Measurements from ENCODE around the gene PKM.

PKM gene

DNA sequence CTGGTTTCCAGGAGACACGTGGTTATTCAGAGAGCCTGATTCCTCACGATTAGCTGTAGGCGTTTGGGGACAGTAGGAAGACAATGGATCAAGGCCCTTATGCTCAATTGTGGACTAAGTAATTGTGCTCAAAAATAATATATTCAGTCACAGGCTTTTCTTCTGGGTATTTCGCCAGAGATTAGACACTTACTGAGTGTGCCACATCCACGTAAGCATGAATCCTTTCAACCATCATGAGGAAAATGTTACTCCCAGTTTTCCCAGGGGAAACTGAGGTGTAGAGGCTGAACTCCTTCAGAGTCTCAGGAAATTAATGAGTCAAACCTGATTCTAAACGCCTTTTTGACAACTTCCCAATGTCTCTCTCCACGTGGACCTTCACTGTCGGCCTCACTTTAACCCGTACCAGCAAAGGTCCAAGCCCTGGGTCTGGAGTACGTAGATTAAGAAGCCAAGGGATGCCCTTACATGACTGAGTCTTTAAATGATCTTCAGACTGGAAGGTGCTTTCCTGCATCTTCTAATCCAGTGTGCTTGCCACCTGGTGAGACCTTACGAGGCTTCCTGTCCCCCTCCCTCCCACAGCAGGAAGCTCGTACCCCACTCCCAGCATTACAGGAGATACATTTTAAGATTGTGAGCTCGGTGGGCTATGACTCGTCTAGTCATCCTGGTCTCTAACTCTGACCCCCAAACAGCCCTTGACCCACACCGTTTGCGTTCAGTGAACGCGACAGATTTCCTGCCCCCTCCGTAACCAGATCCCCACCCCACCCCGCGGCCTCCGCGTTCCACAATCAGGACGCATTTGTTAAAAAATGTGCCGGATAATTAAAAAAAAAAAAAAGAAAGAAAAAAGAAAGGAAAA is 1.7 kb downstream of the PKM start:
- Histone ChIP-seq H3K4me1 (ENCODE audit: insufficient read depth, low read length) (peaks cover 59% of the 10 kb centered on the region), H3K4me3 (ENCODE audit: low read depth in 1 of 2, low read length in 2 of 2) (peak overlapping the region; percentile 89 to 99), H3K79me2 (ENCODE audit: insufficient read depth, low read length) (peaks cover 64% of the 10 kb centered on the region), H3K9ac (ENCODE audit: low read depth, low read length) (peak overlapping the region; percentile 91), H2AFZ (ENCODE audit: low read depth, low read length) (no peak overlapping the region; the same call in 1 of the 2 replicates), H3K4me2 (ENCODE audit: insufficient read depth, low read length) (peak overlapping the region; percentile 98), H3K27ac (ENCODE audit: low read length) (peak overlapping the region; percentile 97), H3K9me3 (ENCODE audit: insufficient read depth, low read length, severe bottlenecking) (no peaks in the 10 kb centered on the region), H4K20me1 (ENCODE audit: insufficient read depth, low read length) (peaks cover 47% of the 10 kb centered on the region), H3K36me3 (ENCODE audit: insufficient read depth, low read length) (peaks cover 32% of the 10 kb centered on the region), H3K27me3 (ENCODE audit: insufficient read depth, low read length, poor library complexity) (no peaks in the 10 kb centered on the region)
- DNase-seq, result peak; percentile 56
- no peak for ATAC-seq (ENCODE audit: insufficient read depth, low read depth)
- TF ChIP-seq EZH2 (IDR thresholded peaks at IDR 0.05; ENCODE audit: borderline replicate concordance, low read depth, low read length, severe bottlenecking), result no peak
- TF ChIP-seq, protein P1, sequence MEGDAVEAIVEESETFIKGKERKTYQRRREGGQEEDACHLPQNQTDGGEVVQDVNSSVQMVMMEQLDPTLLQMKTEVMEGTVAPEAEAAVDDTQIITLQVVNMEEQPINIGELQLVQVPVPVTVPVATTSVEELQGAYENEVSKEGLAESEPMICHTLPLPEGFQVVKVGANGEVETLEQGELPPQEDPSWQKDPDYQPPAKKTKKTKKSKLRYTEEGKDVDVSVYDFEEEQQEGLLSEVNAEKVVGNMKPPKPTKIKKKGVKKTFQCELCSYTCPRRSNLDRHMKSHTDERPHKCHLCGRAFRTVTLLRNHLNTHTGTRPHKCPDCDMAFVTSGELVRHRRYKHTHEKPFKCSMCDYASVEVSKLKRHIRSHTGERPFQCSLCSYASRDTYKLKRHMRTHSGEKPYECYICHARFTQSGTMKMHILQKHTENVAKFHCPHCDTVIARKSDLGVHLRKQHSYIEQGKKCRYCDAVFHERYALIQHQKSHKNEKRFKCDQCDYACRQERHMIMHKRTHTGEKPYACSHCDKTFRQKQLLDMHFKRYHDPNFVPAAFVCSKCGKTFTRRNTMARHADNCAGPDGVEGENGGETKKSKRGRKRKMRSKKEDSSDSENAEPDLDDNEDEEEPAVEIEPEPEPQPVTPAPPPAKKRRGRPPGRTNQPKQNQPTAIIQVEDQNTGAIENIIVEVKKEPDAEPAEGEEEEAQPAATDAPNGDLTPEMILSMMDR (IDR thresholded peaks at IDR 0.05; ENCODE audit: borderline replicate concordance, extremely low read depth, low read length, poor library complexity, severe bottlenecking), result no peak

DNA sequence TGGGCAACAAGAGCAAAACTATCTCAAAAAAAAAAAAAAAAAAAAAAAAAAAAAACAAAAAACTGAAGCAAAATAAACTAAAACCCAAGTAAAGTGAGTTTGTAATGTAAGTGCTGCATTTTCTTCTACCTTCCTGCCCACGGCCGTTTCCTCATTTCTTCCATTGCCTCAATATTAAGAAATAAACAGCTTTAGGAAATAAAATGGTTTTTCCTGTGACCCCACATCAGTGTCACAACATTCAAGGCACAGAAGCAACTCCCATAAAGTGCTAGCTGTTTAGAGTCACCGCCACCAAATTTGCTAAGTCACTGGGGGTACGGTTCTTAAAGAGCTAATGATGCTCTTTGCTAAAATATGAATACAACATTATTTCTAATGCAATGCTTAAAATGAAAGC is 3.3 kb downstream of the PKM start:
- Histone ChIP-seq H4K20me1 (ENCODE audit: insufficient read depth, low read length) (peaks cover 62% of the 10 kb centered on the region), H3K36me3 (ENCODE audit: insufficient read depth, low read length) (peaks cover 48% of the 10 kb centered on the region), H3K4me1 (ENCODE audit: insufficient read depth, low read length) (peaks cover 62% of the 10 kb centered on the region), H3K4me2 (ENCODE audit: insufficient read depth, low read length) (peak overlapping the region; percentile 98), H3K9me3 (ENCODE audit: insufficient read depth, low read length, severe bottlenecking) (no peaks in the 10 kb centered on the region), H3K4me3 (ENCODE audit: low read depth in 1 of 2, low read length in 2 of 2) (peak overlapping the region in 1 of 2 experiments; percentile 99; a peak in 2 of 4 replicates), H3K9ac (ENCODE audit: low read depth, low read length) (peak overlapping the region; percentile 91), H3K27ac (ENCODE audit: low read length) (peak overlapping the region; percentile 97; the same call in 1 of the 2 replicates), H3K79me2 (ENCODE audit: insufficient read depth, low read length) (peaks cover 80% of the 10 kb centered on the region), H3K27me3 (ENCODE audit: insufficient read depth, low read length, poor library complexity) (no peaks in the 10 kb centered on the region), H2AFZ (ENCODE audit: low read depth, low read length) (no peak overlapping the region)
- ATAC-seq (ENCODE audit: insufficient read depth, low read depth), result no peak
- DNase-seq, result no peak
- TF ChIP-seq EZH2 (IDR thresholded peaks at IDR 0.05; ENCODE audit: borderline replicate concordance, low read depth, low read length, severe bottlenecking), result no peak
- TF ChIP-seq, protein P1 (IDR thresholded peaks at IDR 0.05; ENCODE audit: borderline replicate concordance, extremely low read depth, low read length, poor library complexity, severe bottlenecking), result no peak

DNA sequence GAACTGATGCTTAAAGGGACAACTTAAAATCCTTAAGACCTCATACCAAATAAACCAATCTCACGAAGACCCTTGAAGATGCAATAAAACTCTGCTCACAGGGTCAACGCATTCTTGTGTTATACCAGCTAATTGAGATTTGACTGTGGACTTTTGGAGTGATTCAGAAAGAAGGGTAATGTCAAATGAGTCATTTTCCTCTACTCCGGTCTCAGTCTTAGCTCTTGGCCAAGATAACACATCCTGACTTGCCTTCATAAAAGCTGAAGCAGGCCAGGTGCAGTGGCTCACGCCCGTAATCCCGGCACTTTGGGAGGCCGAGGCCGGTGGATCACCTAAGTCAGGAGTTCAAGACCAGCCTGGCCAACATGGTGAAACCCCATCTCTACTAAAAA is 3.8 kb downstream of the PKM start:
- Histone ChIP-seq H3K9ac (ENCODE audit: low read depth, low read length) (peak overlapping the region; percentile 91; the same call in 1 of the 2 replicates), H3K27ac (ENCODE audit: low read length) (peak overlapping the region; percentile 62), H3K4me1 (ENCODE audit: insufficient read depth, low read length) (peaks cover 61% of the 10 kb centered on the region), H3K4me2 (ENCODE audit: insufficient read depth, low read length) (peak overlapping the region; percentile 98), H3K4me3 (ENCODE audit: low read depth in 1 of 2, low read length in 2 of 2) (peak overlapping the region in 1 of 2 experiments; percentile 57; a peak in 2 of 4 replicates), H3K9me3 (ENCODE audit: insufficient read depth, low read length, severe bottlenecking) (no peaks in the 10 kb centered on the region), H3K36me3 (ENCODE audit: insufficient read depth, low read length) (peaks cover 53% of the 10 kb centered on the region), H3K79me2 (ENCODE audit: insufficient read depth, low read length) (peaks cover 85% of the 10 kb centered on the region), H3K27me3 (ENCODE audit: insufficient read depth, low read length, poor library complexity) (no peaks in the 10 kb centered on the region), H2AFZ (ENCODE audit: low read depth, low read length) (no peak overlapping the region), H4K20me1 (ENCODE audit: insufficient read depth, low read length) (peaks cover 67% of the 10 kb centered on the region)
- ATAC-seq (ENCODE audit: insufficient read depth, low read depth) (no peak), DNase-seq (peak; percentile 8)
- TF ChIP-seq, protein P1 (IDR thresholded peaks at IDR 0.05; ENCODE audit: borderline replicate concordance, extremely low read depth, low read length, poor library complexity, severe bottlenecking), result no peak
- no peak for TF ChIP-seq EZH2 (IDR thresholded peaks at IDR 0.05; ENCODE audit: borderline replicate concordance, low read depth, low read length, severe bottlenecking)
